Ovary (tissue), 9 donors: ENCODE results near the gene RADIL. TPM values are rescaled to one million over a fixed set of nuclear protein-coding genes. Genes with fewer than 3 reads are reported as not detected.

Source experiments
- DNase-seq, 5 donors: peaks; one replicate each; pipeline ENCODE4 v3.0.0-alpha.2; 2019 to 2020
- H3K27ac ChIP-seq, 2 donors: fragments of 200-600 bp; one replicate each; pipeline versions ENCODE4 v1.5.1 to v1.8.0; 2019 to 2022
- H3K27me3 ChIP-seq: fragments of 200-600 bp; one replicate; pipeline ENCODE4 v1.8.0; 2022
- H3K36me3 ChIP-seq: fragments of 200-600 bp; sonication (generic); one replicate; pipeline ENCODE4 v1.5.1; 2019
- H3K4me1 ChIP-seq: one replicate; pipeline ENCODE4 v1.8.1; 2013; ENCODE audit warnings: mild to moderate bottlenecking, moderate library complexity; ENCODE audit not compliant: insufficient read depth
- H3K4me3 ChIP-seq: fragments of 200-600 bp; sonication (generic); one replicate; pipeline ENCODE4 v1.5.1; 2017
- H3K9me3 ChIP-seq, 2 donors: fragments of 200-600 bp in 1 of 2; sonication (generic) in 1 of 2; one replicate each; pipeline versions ENCODE4 v1.5.1 to v1.8.1; 2013 to 2019; ENCODE audit warnings: mild to moderate bottlenecking in 1 of 2, moderate library complexity in 1 of 2
- EP300 ChIP-seq: sonication (generic); formaldehyde crosslinking; IDR thresholded peaks from one replicate; pipeline ENCODE4 v1.6.1; 2017; ENCODE audit warnings: antibody characterized with exemption
- POLR2A ChIP-seq: fragments of 450-650 bp; IDR thresholded peaks from one replicate; pipeline ENCODE4 v1.6.1; 2017; ENCODE audit warnings: antibody characterized with exemption, mild to moderate bottlenecking, moderate library complexity
- WGBS, 3 donors: extraction: QIAGEN DNeasy Blood & Tissue Kit in 1 of 3; methylation state at CpG; one replicate each; pipeline versions ENCODE4 v1.1.5 to v1.1.7; 2013 to 2017; 5-methylcytosine and 5-hydroxymethylcytosine counted together
- intact Hi-C, 4 donors: fragments of 100-400 bp; cut with DNase I; formaldehyde crosslinking; loops; one replicate each; pipeline versions ENCODE4 v1.11.0 to v1.15.1; 2022 to 2023
- polyA plus RNA-seq, 2 donors: library from polyadenylated mRNA; stranded (reverse); fragments of 200-250 nt in 1 of 2; fragments of 350-450 nt in 1 of 2; fragmentation: Illumina TruSeq in 1 of 2; extraction: RNeasy Lipid Tissue Mini Kit (QIAGEN cat#74804) in 1 of 2; gene quantifications; one replicate each; pipeline ENCODE4 v1.2.3, GENCODE V29; 2013 to 2014
- total RNA-seq, 7 donors: library from RNA; depleted of rRNA in 2 of 7; stranded (reverse); fragments of >200 nt in 2 of 7; fragmentation: NEBNext Ultra II Directional in 3 of 7; extraction: Animal tissue kit (Norgen Biotek cat#: 25700) in 3 of 7; gene quantifications; one replicate each; pipeline versions ENCODE4 v1.1.0 to v1.2.4, GENCODE V29; 2016 to 2023
- TF ChIP-seq, protein P1 (sequence below), 3 donors: fragments of 450-650 bp in 2 of 3; fragments of 200-600 bp in 1 of 3; IDR thresholded peaks; one replicate each; pipeline versions ENCODE4 v1.5.1 to v1.8.0; 2016 to 2022; ENCODE audit warnings: antibody characterized with exemption in 3 of 3, mild to moderate bottlenecking in 1 of 3
- donor health status: DM: no; HTN: no; CAD: no; lungs with moderate emphysema.
- donor health status: DM: no; HTN: no; CAD: no.
- donor health status: Bipolar disorder and iron deficiency.
- donor health status: DM: yes; HTN: yes; CAD: no.
- donor health status: DM: no; HTN: no; CAD: no.
- donor health status: DM: yes; HTN: yes; CAD: no.

The RADIL gene
- total and polyA plus RNA-seq, 9 donors: 0.98 to 5.4 (median 2.4) TPM

- DNase-seq: no peak
- Histone ChIP-seq H3K27ac (no peak overlapping the region), H3K4me3 (no peak overlapping the region), H3K36me3 (no peaks in the 10 kb centered on the region), H3K9me3 (no peaks in the 10 kb centered on the region), H3K27me3 (no peaks in the 10 kb centered on the region), H3K4me1 (no peaks in the 10 kb centered on the region)
- intact Hi-C loops: loop anchor here in 2 of 4 donors (10.0 kb wide), 2 partner anchors 85 to 275 kb away; no protein-coding TSS in a partner anchor
- WGBS, 3 donors: 11 to 24% (median 13%) methylated on average over 1 of the region's 1 CpG
- TF ChIP-seq EP300 (no peak), POLR2A (no peak)
- TF ChIP-seq, protein P1, sequence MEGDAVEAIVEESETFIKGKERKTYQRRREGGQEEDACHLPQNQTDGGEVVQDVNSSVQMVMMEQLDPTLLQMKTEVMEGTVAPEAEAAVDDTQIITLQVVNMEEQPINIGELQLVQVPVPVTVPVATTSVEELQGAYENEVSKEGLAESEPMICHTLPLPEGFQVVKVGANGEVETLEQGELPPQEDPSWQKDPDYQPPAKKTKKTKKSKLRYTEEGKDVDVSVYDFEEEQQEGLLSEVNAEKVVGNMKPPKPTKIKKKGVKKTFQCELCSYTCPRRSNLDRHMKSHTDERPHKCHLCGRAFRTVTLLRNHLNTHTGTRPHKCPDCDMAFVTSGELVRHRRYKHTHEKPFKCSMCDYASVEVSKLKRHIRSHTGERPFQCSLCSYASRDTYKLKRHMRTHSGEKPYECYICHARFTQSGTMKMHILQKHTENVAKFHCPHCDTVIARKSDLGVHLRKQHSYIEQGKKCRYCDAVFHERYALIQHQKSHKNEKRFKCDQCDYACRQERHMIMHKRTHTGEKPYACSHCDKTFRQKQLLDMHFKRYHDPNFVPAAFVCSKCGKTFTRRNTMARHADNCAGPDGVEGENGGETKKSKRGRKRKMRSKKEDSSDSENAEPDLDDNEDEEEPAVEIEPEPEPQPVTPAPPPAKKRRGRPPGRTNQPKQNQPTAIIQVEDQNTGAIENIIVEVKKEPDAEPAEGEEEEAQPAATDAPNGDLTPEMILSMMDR (IDR thresholded peaks at IDR 0.05): no peak
Observed at GRCh38 chr7:4889682-4890081, 6.2 kb upstream of the RADIL start.

GRCh38 chr7:4888161-4888560, 4.6 kb upstream of the RADIL start:
- no peaks in the 10 kb centered on the region for H3K27me3 ChIP-seq
- DNase-seq: no peak
- H3K27ac ChIP-seq: no peak overlapping the region
- no peak overlapping the region for H3K4me3 ChIP-seq
- intact Hi-C loops: loop anchor here in 2 of 4 donors (10.0 kb wide), 2 partner anchors 83 to 273 kb away; no protein-coding TSS in a partner anchor
- WGBS, 3 donors: 59 to 63% (median 63%) methylated on average over 3 of the region's 3 CpGs
- H3K36me3 ChIP-seq: no peaks in the 10 kb centered on the region
- TF ChIP-seq, protein P1 (IDR thresholded peaks at IDR 0.05): no peak
- TF ChIP-seq POLR2A (no peak), EP300 (no peak)
- H3K4me1 ChIP-seq: no peaks in the 10 kb centered on the region
- no peaks in the 10 kb centered on the region for H3K9me3 ChIP-seq

DNA sequence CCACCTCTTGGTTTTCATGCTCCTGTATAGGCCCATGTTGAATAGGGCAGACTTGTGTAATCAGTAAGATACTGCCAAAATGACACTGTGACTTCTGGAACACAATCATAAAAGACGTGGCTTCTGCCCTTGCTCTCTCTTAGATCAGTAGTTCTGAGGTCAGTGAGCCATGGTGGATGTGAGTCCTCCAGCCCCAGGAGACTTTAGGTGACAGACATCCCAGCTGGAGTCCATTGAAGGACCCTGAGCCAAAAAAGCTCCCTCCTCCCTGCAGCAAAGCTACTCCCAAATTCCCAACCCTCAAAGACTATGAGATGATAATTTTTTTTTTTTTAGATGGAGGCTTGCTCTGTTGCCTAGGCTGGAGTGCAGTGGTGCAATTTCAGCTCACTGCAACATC, 3.2 kb upstream of the RADIL start:
- H3K27ac ChIP-seq: no peak overlapping the region
- intact Hi-C loops: loop anchor here in 2 of 4 donors (10.0 kb wide), 2 partner anchors 82 to 272 kb away; no protein-coding TSS in a partner anchor
- TF ChIP-seq POLR2A (no peak), EP300 (no peak)
- TF ChIP-seq, protein P1 (IDR thresholded peaks at IDR 0.05): no peak
- H3K36me3 ChIP-seq: no peaks in the 10 kb centered on the region
- H3K4me3 ChIP-seq: no peak overlapping the region
- no peaks in the 10 kb centered on the region for H3K9me3 ChIP-seq
- H3K27me3 ChIP-seq: no peaks in the 10 kb centered on the region
- H3K4me1 ChIP-seq: no peaks in the 10 kb centered on the region
- 50 to 82% (median 55%) methylated on average over 1 of the region's 1 CpG for WGBS, 3 donors
- no peak for DNase-seq

GRCh38 chr7:4885317-4885807, 1.8 kb upstream of the RADIL start:
- DNase-seq: no peak
- Histone ChIP-seq H3K27ac (no peak overlapping the region), H3K27me3 (no peaks in the 10 kb centered on the region), H3K36me3 (no peaks in the 10 kb centered on the region), H3K9me3 (no peaks in the 10 kb centered on the region), H3K4me3 (no peak overlapping the region), H3K4me1 (no peaks in the 10 kb centered on the region)
- 81 to 93% (median 90%) methylated on average over 7 of the region's 7 CpGs for WGBS, 3 donors
- TF ChIP-seq, protein P1 (IDR thresholded peaks at IDR 0.05): no peak
- intact Hi-C loops: loop anchor here in 2 of 4 donors (10.0 kb wide), 2 partner anchors 81 to 271 kb away; no protein-coding TSS in a partner anchor
